HEK293T (cell line): ENCODE results near the gene C15orf40.
"Not testable (repeated sequence)": the region's sequence is repeated elsewhere in the genome, so short reads cannot be mapped to it uniquely, and the experiment has no call there.

Experiments
- CTCF ChIA-PET: fragments of 350-600 bp; formaldehyde crosslinking; extraction: SDS; loops from one replicate; lab custom pipeline; 2021; ENCODE audit warnings: antibody characterized with exemption, inconsistent platforms; lab: Yijun Ruan, JAX
- POLR2A ChIA-PET: fragments of 350-600 bp; formaldehyde crosslinking; extraction: SDS; loops from one replicate; lab custom pipeline; 2020; ENCODE audit warnings: antibody characterized with exemption, inconsistent platforms; lab: Yijun Ruan, JAX
- DNase-seq: peaks from one replicate; pipeline ENCODE4 v3.0.0; 2012; ENCODE audit warnings: mixed read lengths; ENCODE audit errors: extremely low spot score
- ARNT ChIP-seq: fragments of 450-650 bp; IDR thresholded peaks from 2 replicates; pipeline ENCODE4 v1.6.1; 2017; ENCODE audit warnings: mild to moderate bottlenecking
- BHLHE40 ChIP-seq: fragments of 450-650 bp; IDR thresholded peaks from 2 replicates; pipeline ENCODE4 v1.6.1; 2016; ENCODE audit warnings: mild to moderate bottlenecking, moderate library complexity, borderline replicate concordance
- CTBP1 ChIP-seq: fragments of 450-650 bp; IDR thresholded peaks from 2 replicates; pipeline ENCODE4 v1.6.1; 2016; ENCODE audit warnings: borderline replicate concordance
- ELF4 ChIP-seq: fragments of 450-650 bp; IDR thresholded peaks from 2 replicates; pipeline ENCODE4 v1.6.1; 2017; ENCODE audit warnings: antibody characterized with exemption
- FOXA1 ChIP-seq: fragments of 450-650 bp; IDR thresholded peaks from 2 replicates; pipeline ENCODE4 v1.6.1; 2016; ENCODE audit warnings: mild to moderate bottlenecking
- FOXK2 ChIP-seq: fragments of 450-650 bp; IDR thresholded peaks from 2 replicates; pipeline ENCODE4 v1.6.1; 2016; ENCODE audit warnings: mild to moderate bottlenecking
- FOXM1 ChIP-seq: fragments of 450-650 bp; IDR thresholded peaks from 2 replicates; pipeline ENCODE4 v1.6.1; 2017; ENCODE audit warnings: mild to moderate bottlenecking, borderline replicate concordance
- HDGF ChIP-seq: fragments of 450-650 bp; IDR thresholded peaks from 2 replicates; pipeline ENCODE4 v1.6.1; 2017; ENCODE audit warnings: antibody characterized with exemption, borderline replicate concordance
- L3MBTL2 ChIP-seq: fragments of 450-650 bp; conservative IDR thresholded peaks from 2 replicates; pipeline ENCODE4 v1.6.1; 2016; ENCODE audit warnings: mild to moderate bottlenecking
- LEF1 ChIP-seq: fragments of 450-650 bp; IDR thresholded peaks from 2 replicates; pipeline ENCODE4 v1.6.1; 2017; ENCODE audit warnings: mild to moderate bottlenecking, borderline replicate concordance
- NFRKB ChIP-seq: fragments of 450-650 bp; IDR thresholded peaks from 2 replicates; pipeline ENCODE4 v1.6.1; 2016; ENCODE audit warnings: mild to moderate bottlenecking, moderate library complexity
- SP1 ChIP-seq: fragments of 450-650 bp; IDR thresholded peaks from 2 replicates; pipeline ENCODE4 v1.6.1; 2017
- SUZ12 ChIP-seq: fragments of 450-650 bp; IDR thresholded peaks from 2 replicates; pipeline ENCODE4 v1.6.1; 2016; ENCODE audit warnings: mild to moderate bottlenecking
- TARDBP ChIP-seq: fragments of 450-650 bp; IDR thresholded peaks from 2 replicates; pipeline ENCODE4 v1.6.1; 2016
- ZNF384 ChIP-seq: fragments of 450-650 bp; IDR thresholded peaks from 2 replicates; pipeline ENCODE4 v1.6.1; 2016
- TF ChIP-seq, protein P1 (sequence below): fragments of 450-650 bp; IDR thresholded peaks from 2 replicates; pipeline ENCODE4 v1.6.1; 2016

Gene C15orf40

DNA sequence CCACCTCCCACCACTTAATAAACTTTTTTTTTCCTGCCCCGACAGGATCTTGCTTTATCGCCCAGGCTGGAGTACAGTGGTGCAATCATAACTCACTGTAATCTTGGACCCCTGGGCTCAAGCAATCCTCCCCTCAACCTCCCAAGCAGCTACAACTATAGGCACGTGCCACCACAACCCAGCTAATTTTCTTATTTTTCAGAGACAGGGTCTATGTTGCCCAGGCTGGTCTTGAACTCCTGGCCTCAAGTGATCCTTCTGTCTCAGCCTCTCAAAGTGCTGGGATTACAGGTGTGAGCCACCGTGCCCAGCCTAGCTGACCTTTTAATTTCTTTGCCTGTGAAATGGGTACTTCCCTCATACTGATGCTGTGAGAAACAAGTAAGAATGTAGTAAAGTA is 3.9 kb upstream of the C15orf40 start:
- DNase-seq: no peak
- no peak for TF ChIP-seq ELF4
- CTCF ChIA-PET: no interaction called here
- POLR2A ChIA-PET: no interaction called here

DNA sequence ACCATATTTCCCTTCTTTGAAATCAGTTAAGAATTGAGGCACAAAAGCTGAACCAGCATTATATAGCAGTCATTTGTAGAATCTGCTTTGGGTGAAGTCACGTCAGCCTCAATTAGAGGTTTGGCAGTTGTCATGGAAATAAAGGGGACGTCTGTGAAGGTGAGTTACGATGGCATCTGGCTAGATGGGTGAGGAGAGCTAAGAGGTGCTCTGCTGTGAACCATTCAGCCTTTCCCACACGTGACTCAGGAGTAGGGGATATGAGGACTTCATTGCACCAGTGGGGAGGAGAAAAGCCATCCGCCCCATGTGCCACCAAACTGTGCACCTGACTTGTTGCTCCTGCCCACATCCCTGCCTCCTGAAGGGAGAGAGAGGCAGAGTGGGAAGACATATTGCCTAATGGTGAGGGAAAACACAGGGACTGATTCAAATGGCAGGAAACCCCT is 2.8 kb upstream of the C15orf40 start:
- ChIA-PET POLR2A (interaction anchor here (0.6 to 2.1 kb wide), 2 partner anchors 11 to 113 kb away, joined by 3 to 5 read pairs; no protein-coding TSS in a partner anchor), CTCF (no interaction called here)
- TF ChIP-seq ELF4 (no peak), LEF1 (no peak), CTBP1 (no peak), L3MBTL2 (no peak), NFRKB (no peak), TARDBP (no peak), ZNF384 (no peak), FOXK2 (no peak), ARNT (no peak), BHLHE40 (no peak), HDGF (no peak), FOXM1 (no peak), SP1 (no peak), FOXA1 (no peak), SUZ12 (no peak)
- TF ChIP-seq, protein P1, sequence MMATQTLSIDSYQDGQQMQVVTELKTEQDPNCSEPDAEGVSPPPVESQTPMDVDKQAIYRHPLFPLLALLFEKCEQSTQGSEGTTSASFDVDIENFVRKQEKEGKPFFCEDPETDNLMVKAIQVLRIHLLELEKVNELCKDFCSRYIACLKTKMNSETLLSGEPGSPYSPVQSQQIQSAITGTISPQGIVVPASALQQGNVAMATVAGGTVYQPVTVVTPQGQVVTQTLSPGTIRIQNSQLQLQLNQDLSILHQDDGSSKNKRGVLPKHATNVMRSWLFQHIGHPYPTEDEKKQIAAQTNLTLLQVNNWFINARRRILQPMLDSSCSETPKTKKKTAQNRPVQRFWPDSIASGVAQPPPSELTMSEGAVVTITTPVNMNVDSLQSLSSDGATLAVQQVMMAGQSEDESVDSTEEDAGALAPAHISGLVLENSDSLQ: no peak
- no peak for DNase-seq

DNA sequence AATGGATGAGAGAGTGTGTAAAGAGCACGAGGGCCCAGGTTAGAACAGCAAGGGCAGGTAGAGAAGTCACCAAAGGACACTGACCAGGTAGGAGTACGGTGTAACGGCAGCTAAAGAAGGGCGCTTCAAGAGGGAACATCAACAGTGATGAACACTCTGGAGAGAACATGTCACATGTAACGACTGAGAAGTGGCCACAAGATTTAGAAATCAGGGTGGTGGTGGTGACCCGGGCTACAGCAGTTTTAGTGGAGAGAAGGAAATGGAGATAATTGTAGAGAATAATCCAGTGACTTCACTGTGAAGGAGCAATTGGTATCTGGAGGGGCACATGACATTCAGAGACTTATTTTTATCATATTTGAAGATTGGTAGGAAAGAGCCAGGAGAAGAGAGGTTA is 1.2 kb upstream of the C15orf40 start:
- TF ChIP-seq, protein P1: no peak
- TF ChIP-seq ARNT (no peak), ELF4 (no peak), L3MBTL2 (no peak)
- POLR2A ChIA-PET: interaction anchor here (0.9 to 2.6 kb wide), 9 partner anchors 9 to 298 kb away, joined by 3 to 15 read pairs (median 5); partner anchors contain the start of gene BTBD1
- CTCF ChIA-PET: interaction anchor here (1.0 to 3.5 kb wide), 2 partner anchors 13 to 54 kb away, joined by 3 to 11 read pairs; partner anchors contain the start of gene BTBD1

DNA sequence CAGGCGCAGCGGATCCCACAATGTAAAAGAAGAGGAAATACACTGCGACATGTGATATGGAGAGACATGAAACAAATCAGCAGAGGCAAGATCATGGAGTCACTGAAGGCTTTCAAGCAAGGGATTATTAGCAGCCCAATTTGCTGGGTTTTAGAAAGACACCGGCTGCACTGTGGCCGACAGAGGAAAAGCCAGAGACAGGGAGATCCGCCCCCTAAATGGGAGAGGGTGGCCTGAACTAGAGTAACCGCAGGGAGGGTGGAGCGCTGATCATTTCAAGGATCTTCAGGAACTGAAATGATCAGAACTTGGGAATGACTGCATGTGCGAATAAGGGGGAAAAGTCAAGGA is 612 bp upstream of the C15orf40 start:
- ChIA-PET POLR2A (interaction anchor here (0.5 to 2.6 kb wide), 13 partner anchors 9 to 472 kb away, joined by 3 to 15 read pairs (median 5); partner anchors contain the start of genes BTBD1, RAMAC, RPS17 and WHAMM), CTCF (interaction anchor here (0.6 to 3.5 kb wide), 4 partner anchors 10 to 55 kb away, joined by 3 to 11 read pairs (median 4); partner anchors contain the start of gene BTBD1)
- no peak for DNase-seq
- no peak for TF ChIP-seq ELF4
- no peak for TF ChIP-seq CTBP1
- no peak for TF ChIP-seq FOXA1
- TF ChIP-seq SP1: no peak
- no peak for TF ChIP-seq NFRKB
- no peak for TF ChIP-seq BHLHE40
- TF ChIP-seq L3MBTL2: no peak
- TF ChIP-seq SUZ12: no peak
- no peak for TF ChIP-seq ARNT
- TF ChIP-seq HDGF: no peak
- TF ChIP-seq FOXK2: no peak
- TF ChIP-seq ZNF384: no peak
- no peak for TF ChIP-seq LEF1
- no peak for TF ChIP-seq TARDBP

More for the DNA sequence above, 1.2 kb upstream of the C15orf40 start:
- DNase-seq: no peak

DNA sequence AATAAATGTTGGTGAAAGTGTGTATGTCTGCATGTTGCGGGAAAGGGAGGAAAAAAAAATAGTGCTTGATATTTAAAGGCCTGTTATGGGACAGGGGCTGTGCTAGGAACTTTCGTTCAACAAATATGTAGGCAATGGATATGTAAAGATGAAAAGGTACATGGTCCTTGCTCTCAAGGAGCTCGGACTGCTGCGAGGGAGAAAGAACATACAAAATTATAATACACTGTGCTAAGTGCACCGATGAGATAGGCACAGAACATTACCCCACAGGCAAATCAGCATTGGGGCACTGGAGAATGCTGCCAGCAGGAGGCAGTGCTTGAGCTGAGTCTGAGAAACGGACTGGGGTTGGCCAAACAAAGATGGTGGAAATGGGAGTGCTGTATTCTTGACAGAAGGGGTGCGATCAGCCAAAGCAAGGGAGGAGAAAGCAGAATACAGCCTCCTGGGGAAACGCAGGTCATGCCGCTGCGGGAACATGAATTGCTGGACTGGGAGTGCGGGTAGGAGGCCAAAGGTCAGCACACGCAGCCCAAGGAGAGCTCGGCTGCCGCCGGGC is 649 bp downstream of the C15orf40 start:
- ChIA-PET POLR2A (interaction anchor here (0.7 to 2.6 kb wide), 18 partner anchors 8 to 470 kb away, joined by 3 to 15 read pairs (median 4); partner anchors contain the start of genes BTBD1, RAMAC, RPS17 and SH3GL3), CTCF (interaction anchor here (0.5 to 3.5 kb wide), 8 partner anchors 11 to 370 kb away, joined by 3 to 11 read pairs (median 4); no protein-coding TSS in a partner anchor)
- TF ChIP-seq HDGF (peak; percentile 67; the same call in 1 of the 2 replicates), NFRKB (no peak)
- DNase-seq: peak; percentile 87

DNA sequence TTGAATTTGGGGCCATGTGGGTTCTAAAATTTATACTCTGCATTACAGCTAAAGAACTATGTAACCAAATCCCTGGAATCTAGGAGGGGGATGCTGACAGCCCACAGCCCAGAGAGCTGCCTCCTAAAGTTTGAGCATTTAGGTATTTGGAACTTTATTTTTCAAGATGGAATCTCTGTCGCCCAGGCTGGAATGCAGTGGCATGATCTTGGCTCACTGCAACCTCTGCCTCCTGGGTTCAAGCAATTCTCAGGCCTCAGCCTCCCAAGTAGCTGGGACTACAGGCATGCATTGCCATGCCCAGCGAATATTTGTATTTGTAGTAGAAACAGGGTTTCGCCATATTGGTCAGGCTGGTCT is 10.8 kb downstream of the C15orf40 start:
- POLR2A ChIA-PET: interaction anchor here (0.9 to 2.0 kb wide), 6 partner anchors 11 to 250 kb away, joined by 3 to 11 read pairs (median 3); partner anchors contain the start of gene C15orf40
- not testable (repeated sequence) for DNase-seq
- CTCF ChIA-PET: interaction anchor here (0.6 to 1.6 kb wide), 7 partner anchors 11 to 470 kb away, joined by 3 to 11 read pairs (median 3); partner anchors contain the start of genes C15orf40 and RAMAC

DNA sequence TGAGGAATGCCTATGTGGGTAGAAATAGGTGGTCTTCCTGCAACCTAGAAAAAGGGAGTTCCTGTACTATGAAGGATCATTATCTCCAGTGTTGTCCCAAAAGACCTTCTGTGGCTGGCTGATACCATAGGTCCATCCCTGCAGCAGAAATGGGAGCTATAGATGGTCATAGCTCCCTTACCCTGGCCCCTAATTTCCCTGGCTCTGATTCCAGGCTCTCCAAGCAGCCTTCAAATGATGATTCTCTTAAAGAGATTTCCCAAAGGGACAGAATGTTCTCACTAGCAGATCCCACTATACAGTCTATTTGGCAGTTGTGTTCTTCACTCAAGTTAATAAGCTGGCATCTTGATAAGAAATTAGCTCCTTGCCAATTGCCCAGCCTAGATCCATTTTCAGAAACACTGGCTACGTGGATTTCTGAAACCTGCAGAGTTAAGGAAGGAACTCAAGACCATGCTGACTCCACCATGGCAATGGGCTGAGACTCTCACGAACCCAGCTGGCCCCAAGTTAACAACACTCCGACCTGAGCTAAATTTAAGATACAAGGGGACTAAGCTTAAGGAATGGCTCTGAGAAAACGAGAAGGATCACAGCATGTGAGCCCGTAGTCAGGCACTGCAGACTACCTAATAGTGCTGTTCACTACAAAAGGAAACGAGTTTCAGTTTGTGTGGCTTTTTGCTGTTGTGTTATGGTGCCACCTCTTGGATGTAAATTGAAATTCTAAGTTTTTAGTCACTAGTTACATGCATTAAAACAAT is 11.4 kb downstream of the C15orf40 start:
- TF ChIP-seq FOXK2: no peak
- no peak for TF ChIP-seq L3MBTL2
- TF ChIP-seq TARDBP: no peak
- no peak for TF ChIP-seq ARNT
- CTCF ChIA-PET: interaction anchor here (0.6 to 1.6 kb wide), 9 partner anchors 11 to 469 kb away, joined by 3 to 11 read pairs (median 3); partner anchors contain the start of genes C15orf40 and RAMAC
- peak; percentile 59 for DNase-seq

More for the DNA sequence above, 11.4 kb downstream of the C15orf40 start:
- POLR2A ChIA-PET: interaction anchor here (0.9 to 2.0 kb wide), 6 partner anchors 11 to 250 kb away, joined by 3 to 11 read pairs (median 3); partner anchors contain the start of gene C15orf40
